Measurements from ENCODE around the gene TSHR.
"Not testable (repeated sequence)": the region's sequence is repeated elsewhere in the genome, so short reads cannot be mapped to it uniquely, and the experiment has no call there.

The TSHR gene

DNA sequence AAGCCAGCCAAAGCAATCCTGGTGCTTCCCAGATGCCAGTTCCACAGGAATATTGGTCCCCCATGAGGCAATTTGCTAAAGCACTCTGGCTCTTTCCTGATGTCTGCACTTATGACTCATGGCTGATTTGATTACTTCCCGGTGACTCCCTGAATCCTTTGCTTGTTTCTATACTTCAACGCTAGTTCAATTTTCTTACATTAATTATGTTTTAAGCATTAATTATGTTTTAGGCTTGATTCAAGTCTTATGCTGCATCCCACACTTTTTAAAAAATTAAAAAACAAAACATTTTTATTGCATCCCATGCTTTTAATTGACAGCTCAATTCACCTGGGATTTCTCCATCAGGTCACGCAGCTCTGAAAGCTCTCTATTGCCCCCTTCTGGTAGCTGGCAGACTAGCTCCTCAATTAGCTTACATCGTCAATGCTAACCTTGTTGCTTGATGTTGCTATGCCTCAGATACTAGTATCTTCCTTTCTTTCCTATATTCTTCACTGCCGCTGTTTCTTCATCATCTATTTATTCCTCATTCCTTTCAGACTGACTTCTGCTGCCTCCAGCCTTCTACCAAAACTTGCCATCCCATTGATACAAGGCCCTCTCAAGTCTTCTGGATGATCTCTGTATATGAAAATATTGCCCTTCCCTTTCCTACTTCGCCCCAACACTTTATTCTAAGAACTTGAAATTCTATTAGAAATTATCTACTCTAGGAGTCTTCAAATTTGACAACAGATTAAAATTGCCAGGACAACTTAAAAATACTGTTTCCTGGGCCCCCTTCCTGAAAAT lies 32.0 kb downstream of the TSHR start:
- intact Hi-C loops (cut with DNase I): loop anchor here (2.0 kb wide), 1 partner anchor 33 kb away; the partner anchor contains the start of gene TSHR

DNA sequence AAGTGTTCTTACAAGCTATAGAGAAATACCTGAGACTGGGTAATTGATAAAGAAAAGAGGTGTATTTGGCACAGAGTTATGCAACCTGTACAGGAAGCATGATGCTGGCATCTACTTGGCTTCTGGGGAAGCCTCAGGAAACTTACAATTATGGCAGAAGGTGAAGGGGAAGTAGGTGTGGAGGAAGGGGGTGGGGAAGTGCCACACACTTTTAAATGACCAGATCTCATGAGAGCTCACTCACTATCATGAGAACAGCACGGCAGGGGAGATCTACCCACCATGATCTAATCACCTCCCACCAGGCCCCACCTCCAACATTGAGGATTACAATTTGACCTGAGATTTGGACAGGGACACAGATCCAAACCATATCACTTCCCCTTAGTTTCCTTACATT lies 32.8 kb downstream of the TSHR start:
- intact Hi-C loops (cut with DNase I): loop anchor here (2.0 kb wide), 1 partner anchor 33 kb away; the partner anchor contains the start of gene TSHR
- no peak for DNase-seq

More for the DNA sequence above, 32.0 kb downstream of the TSHR start:
- DNase-seq: peak; percentile 6 to 91 (median 76)

DNA sequence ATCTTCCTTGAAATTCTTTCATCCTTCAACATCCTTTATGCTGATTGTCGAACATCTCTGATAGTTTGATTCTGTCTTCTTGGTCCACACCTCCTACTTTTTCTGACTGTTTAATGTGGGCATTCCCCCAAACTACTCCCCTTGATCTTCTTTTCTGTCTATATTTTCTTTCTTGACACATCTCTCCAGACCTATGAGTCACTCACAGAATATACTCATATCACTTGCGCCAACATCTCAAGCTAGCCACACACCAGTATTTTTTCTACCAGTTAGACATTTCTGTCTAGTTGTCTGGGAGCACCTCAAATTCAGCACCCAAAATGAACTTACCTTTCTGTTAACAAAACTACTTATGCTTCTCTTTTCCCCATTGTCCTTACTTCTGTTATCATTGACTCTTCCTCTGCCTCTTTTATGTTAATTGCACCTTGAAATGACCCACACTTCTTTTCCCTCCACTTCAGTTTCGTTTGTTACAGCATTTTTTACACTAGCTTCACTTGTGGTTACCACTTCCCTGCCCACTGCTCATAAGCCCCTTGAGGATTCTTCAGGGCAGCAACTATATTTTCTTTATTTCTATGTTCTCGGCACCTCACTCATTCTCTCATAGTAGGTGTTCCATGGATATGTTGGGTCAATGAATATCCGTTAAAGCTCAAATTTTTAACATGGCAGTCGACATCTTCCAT lies 33.5 kb downstream of the TSHR start:
- DNase-seq: no peak
- intact Hi-C loops (cut with DNase I): loop anchor here (2.0 kb wide), 1 partner anchor 34 kb away; the partner anchor contains the start of gene TSHR

DNA sequence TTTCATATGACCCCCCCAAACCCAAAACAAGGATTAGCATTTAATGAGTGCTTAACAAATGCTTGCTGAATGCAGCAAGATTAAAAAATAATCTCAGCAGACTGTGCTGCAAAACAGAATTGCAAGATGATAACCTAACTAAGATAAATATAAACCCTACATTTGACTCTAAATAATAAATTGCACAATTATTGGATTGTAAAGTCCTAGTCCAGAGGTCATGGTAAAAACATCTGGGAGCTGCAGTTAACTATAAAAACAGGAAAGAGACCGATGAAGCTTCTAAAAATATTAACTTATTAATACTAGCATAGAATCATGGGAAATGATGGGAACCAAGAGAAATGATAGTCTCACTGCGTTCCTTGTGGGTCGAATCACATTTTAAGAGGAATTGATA lies 37.2 kb downstream of the TSHR start:
- intact Hi-C loops (cut with DNase I): no loop called here
- no peak for DNase-seq

DNA sequence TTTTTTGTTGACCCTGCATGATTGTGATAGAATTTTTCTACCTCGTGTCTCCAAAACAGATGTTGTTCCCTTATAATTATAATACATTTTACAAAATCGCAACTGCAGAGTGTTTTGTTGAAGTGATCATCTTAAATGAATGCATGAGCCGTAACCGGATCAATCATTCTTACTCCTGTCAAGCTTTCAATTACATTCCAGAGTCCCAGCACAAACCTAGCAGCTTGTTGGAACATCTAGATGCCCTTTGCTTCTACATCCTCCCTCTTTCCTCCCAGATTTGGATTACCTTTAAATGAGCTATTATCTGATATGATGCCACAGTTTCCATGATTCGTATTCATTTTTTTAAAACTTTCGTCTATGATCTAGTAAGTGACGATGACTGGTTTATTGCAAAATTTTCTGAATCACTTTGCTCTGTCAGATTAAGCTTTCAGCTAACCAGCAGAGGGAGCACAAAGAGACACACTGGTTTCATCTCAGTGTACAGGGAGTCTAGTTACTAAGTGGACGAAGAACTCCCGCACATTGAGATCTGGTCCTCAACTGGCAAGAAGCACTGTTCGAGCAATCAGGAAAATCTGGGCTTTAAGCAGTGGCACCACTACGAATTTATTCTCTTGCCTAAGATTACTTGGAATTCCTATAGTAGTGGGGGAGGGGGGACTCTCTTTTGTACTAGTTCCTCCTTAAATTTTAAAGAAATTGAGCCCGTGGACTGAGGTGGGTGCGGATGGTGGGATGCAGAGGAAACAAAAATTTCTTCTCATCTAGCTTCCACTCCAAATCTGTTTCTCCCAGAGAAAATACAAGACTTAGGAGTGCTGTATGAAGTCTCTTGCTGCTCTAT lies 40.9 kb downstream of the TSHR start:
- DNase-seq: peak in 31 of 42 donors; percentile 13 to 83 (median 53)
- intact Hi-C loops (cut with DNase I): loop anchor here (5.0 kb wide), 1 partner anchor 176 kb away; no protein-coding TSS in a partner anchor

DNA sequence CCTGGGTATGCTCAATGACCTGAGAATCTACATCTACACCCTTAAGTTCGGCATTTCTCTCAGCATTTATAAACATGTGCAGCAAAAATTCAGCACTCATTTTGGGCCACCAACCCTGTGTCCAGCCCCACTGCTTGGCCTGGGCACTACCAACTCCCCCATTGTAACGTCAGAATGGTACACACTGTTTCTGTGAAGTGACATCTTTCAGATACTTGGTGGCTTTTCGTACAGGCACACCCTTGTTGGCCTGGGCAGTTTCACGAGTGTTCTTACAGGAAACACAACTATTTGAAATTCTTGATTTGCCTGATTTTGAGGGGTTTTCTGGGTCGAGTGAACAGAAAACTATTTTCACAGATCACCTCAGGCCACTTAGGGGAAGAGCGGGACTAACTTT lies 46.0 kb downstream of the TSHR start:
- DNase-seq: no peak
- intact Hi-C loops (cut with DNase I): loop anchor here (5.0 kb wide), 1 partner anchor 161 kb away; no protein-coding TSS in a partner anchor

DNA sequence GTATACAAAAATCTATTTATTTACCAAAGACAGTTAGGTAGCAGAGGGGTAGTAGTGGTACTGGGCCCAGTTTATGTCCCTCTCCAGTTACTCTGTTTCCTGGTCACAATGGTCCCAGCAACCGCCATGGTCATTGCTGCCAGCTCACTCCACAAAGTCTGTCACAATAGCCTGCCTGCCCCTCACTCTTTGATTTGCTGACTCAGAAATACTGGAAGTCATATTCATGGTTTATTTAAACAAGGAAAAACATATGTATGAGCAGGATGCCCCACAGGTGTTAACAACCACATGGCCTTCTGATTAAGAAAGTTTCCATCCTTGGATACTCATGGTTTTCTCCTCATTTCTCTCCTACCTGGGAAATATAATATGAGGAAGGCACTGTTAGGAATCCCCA lies 49.2 kb downstream of the TSHR start:
- intact Hi-C loops (cut with DNase I): loop anchor here (5.0 kb wide), 1 partner anchor 158 kb away; no protein-coding TSS in a partner anchor
- no peak for DNase-seq

DNA sequence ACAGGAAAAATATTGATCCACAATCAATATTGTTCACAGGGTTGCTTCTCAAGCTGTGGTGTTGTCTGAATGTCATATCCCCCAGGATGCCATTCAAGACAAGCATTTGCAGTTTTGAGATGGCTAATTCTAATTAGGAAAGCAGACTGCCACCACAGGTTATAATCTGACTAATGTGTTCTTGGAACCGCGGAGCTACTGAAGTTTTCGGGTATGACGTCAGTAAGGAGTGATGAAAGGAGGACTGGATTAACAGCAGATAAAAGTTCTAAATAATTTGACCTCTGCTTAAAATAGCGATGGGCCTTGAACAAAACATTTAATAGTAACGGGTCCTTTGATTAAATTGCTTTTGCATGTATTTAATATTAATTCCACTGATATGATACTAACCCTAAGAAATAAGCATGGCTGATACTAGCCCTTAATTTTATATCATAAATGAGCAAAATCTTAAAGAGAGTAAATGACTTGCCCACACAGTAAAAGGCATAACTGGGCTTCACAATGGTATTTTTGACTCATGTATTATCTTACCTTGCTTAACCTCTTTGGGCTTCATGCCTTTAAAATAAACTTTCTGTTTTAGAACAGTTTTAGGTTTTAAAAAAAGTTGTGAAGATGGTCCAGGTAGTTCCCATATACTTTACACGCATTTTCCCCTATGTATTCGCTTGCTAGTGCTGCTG lies 50.3 kb downstream of the TSHR start:
- DNase-seq: no peak
- intact Hi-C loops (cut with DNase I): no loop called here

DNA sequence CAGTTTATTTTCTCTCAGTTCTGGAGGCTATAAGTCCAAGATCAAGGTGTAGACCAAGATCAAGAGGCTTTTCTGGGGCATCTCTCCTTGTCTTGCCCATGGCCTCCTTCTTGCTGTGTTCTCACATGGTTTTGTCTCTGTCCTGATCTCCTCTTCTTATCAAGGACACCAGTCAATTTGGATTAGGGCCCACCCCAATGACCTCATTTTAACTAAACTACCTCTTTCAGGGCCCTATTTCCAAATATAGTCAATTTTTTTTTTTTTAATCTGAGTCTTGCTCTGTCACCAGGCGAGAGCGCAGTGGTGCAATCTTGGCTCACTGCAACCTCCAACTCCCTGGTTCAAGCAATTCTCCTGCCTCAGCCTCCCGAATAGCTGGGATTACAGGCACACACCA lies 50.8 kb downstream of the TSHR start:
- intact Hi-C loops (cut with DNase I): no loop called here
- no peak for DNase-seq

DNA sequence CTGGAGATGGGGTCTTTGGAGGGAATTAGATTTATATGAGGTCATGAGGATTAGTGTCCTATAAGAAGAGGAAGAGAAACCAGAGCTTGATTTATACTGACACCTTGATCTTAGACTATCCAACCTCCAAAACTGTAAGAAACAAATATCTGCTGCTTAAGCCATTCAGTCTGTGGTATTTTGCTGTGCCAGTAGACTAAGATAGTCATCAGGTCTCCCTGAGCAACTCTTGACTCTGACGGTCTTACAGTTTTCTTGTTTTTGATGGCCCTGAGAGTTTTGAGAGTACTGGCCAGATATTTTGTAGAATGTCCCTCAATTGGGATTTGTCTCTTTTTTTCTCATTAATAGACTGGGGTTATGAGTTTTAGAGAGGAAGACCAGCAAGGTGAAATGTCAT lies 51.7 kb downstream of the TSHR start:
- intact Hi-C loops (cut with DNase I): no loop called here
- no peak for DNase-seq

DNA sequence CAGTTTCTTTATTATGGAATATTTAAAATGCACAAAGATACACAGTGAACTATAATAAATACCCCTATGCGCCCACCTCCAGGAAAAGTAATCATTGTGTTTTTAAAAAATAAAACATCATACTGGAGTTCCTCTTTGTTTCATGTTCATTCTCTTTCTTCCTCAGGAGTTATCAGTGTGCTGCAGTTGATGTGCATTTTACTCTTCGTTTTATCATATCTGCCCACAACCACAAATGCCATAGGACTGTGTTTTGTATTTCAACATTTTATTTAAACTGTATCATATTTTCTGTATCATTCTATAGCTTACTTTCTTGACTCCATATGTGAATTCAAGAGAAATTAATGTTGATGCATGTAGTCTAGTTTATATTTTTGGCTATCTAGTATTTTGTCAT lies 53.9 kb downstream of the TSHR start:
- intact Hi-C loops (cut with DNase I): no loop called here
- DNase-seq: no peak

DNA sequence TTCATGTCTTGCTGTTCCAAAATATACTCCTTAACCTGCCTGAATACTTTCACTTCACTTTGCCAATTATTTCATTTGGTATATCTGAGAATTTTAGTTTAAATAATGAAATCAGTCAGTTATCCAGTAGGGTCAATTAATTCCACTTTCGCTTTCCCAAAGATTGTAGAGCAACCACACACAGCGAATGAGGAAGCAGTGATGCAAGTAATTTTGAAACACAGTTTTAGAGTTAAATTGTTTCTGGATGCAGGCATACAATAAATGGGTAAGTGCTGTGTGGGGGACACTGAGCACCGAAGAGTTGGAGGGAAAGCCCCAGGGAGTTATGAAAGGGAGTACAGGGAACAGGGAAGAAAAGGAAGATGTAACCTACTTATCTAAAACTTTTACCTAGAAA lies 62.8 kb downstream of the TSHR start:
- no peak for DNase-seq
- intact Hi-C loops (cut with DNase I): no loop called here

DNA sequence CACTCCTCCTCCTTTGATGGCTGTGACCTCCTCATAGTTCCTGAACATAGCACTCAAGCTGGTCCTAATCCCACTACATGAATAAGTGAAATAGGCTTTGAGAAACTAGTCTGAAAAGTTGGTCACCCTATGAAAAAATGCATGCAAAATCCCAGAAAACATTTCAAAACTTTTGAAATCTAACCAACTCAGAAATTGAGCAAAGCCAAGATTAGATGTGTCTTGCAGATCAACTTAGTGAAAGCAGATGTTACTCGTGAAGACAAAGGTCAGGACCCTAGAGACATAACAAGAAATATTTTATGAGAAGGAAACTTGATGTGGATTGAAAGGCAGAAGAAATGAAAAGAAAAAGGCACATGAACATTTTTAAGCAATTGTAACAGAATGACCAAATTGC lies 63.3 kb downstream of the TSHR start:
- intact Hi-C loops (cut with DNase I): no loop called here
- no peak for DNase-seq

DNA sequence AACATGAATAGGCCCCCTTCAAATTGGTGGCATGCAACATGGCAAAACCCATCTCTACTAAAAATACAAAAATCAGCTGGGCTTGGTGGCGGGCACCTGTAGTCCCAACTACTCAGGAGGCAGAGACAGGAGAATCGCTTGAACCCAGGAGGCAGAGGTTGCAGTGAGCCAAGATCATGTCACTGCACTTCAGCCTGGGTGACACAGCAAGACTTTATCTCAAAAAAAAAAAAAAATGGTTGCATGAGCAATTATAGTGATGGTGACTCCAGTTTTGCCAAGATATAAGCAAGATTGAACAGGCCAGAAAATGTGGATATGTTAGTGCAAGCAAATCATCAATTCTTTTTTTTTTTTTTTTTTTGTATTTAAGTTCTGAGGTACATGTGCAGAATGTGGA lies 63.7 kb downstream of the TSHR start:
- DNase-seq; intact Hi-C loops (cut with DNase I): not testable (repeated sequence)

DNA sequence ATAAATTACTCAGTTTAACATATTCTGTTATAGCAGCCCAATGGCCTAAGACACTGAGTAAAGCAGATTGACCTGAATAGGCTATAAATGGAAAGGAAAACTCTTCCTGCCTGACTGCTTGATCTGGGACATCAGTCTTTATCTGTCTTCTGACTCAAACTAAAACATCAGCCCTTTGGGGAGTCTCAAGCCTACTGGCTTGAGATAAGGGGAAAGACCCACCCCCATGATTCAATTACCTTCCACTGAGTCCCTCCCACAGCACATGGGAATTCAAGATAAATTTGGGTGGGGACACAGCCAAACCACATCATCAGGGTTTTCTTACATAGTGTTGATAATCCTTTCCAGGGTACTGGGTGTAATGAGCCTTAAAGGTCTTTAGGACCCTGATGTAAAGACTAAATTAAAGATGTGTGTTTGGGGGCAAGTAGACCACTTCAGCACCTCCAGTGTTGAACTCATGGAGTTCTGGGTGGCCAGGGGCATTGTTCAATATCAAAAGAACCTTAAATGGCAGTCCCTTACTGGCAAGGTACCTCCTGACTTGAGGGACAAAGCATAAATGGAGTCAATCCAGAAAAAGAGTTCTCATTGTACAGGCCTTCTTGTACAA lies 67.8 kb downstream of the TSHR start:
- DNase-seq: no peak

DNA sequence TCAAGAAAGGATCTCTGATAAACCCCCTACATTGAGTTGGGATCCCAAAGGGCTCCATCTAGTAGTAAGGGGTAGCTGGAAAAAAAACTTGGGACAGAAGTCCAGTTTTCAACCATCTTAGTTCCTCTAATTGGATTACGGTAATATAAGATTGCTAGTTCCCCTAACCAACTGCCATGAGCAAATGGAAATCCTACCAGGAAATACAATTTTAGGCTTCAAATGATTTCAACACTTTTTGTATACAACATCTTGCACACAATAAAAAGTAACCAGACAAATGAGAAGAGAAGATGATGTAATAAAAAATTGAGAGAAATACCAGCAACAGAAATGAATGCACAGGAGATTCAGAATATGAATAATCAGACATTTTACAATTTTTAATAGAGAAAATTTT lies 73.0 kb downstream of the TSHR start:
- no peak for DNase-seq
- intact Hi-C loops (cut with DNase I): no loop called here

More for the DNA sequence above, 67.8 kb downstream of the TSHR start:
- intact Hi-C loops (cut with DNase I): no loop called here

DNA sequence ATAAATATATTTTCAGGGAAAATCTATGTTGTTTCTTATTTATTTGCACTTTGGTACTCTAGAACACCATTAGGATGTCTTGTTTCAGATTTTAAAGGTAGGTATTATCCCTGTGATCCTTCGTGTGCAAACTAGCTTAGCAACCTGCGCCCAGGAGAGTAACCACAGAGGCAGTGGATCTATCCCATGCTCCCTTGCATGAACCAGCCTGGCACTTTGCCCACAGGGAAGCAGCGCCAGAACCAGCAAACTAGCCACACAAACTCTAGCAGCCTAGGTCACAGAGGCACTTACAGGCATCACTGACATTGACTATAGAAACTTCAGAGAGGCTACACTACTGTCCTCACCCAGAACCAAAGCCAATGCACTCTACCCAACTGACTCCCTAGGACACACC lies 76.1 kb downstream of the TSHR start:
- intact Hi-C loops (cut with DNase I): no loop called here

DNA sequence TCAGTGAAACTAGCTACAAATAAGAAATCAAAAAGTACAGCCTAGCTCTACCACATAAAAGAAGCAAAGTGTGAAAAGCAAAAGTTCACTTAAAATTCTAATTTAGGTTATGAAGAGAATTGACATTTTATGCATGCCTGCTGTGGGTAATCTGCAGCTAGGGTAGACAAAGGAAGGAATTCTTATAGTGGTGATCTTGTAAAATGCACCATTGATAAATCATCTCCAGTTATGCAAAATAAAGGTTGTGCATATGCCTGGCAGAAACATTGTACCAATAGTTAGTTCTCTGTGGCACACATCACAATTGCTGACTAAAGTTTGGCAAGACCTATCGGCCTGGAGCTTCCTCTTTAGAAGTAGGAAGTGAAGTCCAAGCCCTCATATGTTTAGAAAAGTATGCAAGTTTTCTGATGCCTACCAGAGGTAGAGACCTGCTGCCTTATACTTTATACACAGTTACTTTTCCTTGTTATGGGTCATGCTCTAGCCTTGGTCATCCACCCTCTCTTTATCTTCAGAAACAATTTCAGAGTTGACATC lies 78.3 kb downstream of the TSHR start:
- intact Hi-C loops (cut with DNase I): no loop called here
- peak in 4 of 42 donors; percentile 5 to 46 (median 10) for DNase-seq

More for the DNA sequence above, 76.1 kb downstream of the TSHR start:
- no peak for DNase-seq

Data from head of caudate nucleus (tissue), 42 donors.